PC-3 (cell line): ENCODE measurements around the gene ATG4C. TPM values are rescaled to one million over a fixed set of nuclear protein-coding genes. Genes with fewer than 3 reads are reported as not detected.

Experiments used
- ATAC-seq: fragments of 200-7000 bp; cut with Tn5 transposase; 2 replicates; pipeline ENCODE4 v1.9.1; 2020; ENCODE audit warnings: mild to moderate bottlenecking, moderate library complexity
- BruUV-seq: library from RNA; stranded (reverse); fragments of 400-500 nt; replicated peaks from 2 replicates; lab custom pipeline; 2021; lab: Mats Ljungman, UMichigan
- CTCF ChIA-PET: fragments of 300-600 bp; sonication (Branson Sonifier 250); formaldehyde crosslinking; loops from one replicate; lab custom pipeline; 2022; ENCODE audit warnings: antibody characterized with exemption; lab: Charles Lee
- POLR2A ChIA-PET: fragments of 300-600 bp; sonication (Branson Sonifier 250); formaldehyde crosslinking; loops from one replicate; lab custom pipeline; 2022; ENCODE audit warnings: antibody characterized with exemption; ENCODE audit not compliant: unreplicated experiment; lab: Charles Lee
- DNase-seq: peaks from one replicate; pipeline ENCODE4 v3.0.0-alpha.2; 2015
- H2AFZ ChIP-seq: fragments of 300-600 bp; sonication (generic); 2 replicates; pipeline ENCODE4 v1.6.0; 2016; ENCODE audit warnings: antibody characterized with exemption, low read length
- H3F3A ChIP-seq: fragments of 300-600 bp; sonication (generic); one replicate; pipeline ENCODE4 v1.6.0; 2017; ENCODE audit warnings: antibody characterized with exemption, low read length, control low read depth, mild to moderate bottlenecking; ENCODE audit not compliant: unreplicated experiment
- H3K27ac ChIP-seq: fragments of 300-600 bp; sonication (generic); 2 replicates; pipeline ENCODE4 v1.5.1; 2016; ENCODE audit warnings: mild to moderate bottlenecking, low read length
- H3K27me3 ChIP-seq: fragments of 300-600 bp; sonication (generic); 2 replicates; pipeline ENCODE4 v1.6.1; 2016; ENCODE audit warnings: low read length, mixed read lengths
- H3K36me3 ChIP-seq: fragments of 300-600 bp; sonication (generic); 2 replicates; pipeline ENCODE4 v1.6.1; 2016; ENCODE audit warnings: low read depth, mixed run types, low read length, mixed read lengths
- H3K4me1 ChIP-seq: fragments of 300-600 bp; sonication (generic); 2 replicates; pipeline ENCODE4 v1.5.1; 2016; ENCODE audit warnings: low read length; ENCODE audit not compliant: insufficient read depth
- H3K4me2 ChIP-seq: fragments of 300-600 bp; sonication (generic); 2 replicates; pipeline ENCODE4 v1.6.0; 2016; ENCODE audit warnings: low read length
- H3K4me3 ChIP-seq: fragments of 300-600 bp; sonication (generic); 2 replicates; pipeline ENCODE4 v1.5.1; 2016; ENCODE audit warnings: mild to moderate bottlenecking, low read length, mixed read lengths
- H3K79me2 ChIP-seq: fragments of 300-600 bp; sonication (generic); 2 replicates; pipeline ENCODE4 v1.6.1; 2017; ENCODE audit warnings: low read length, mixed read lengths
- H3K9ac ChIP-seq: fragments of 300-600 bp; sonication (generic); 2 replicates; pipeline ENCODE4 v1.6.0; 2016; ENCODE audit warnings: mild to moderate bottlenecking, low read length
- H3K9me2 ChIP-seq: fragments of 300-600 bp; sonication (generic); replicated peaks from 2 replicates; pipeline ENCODE4 v1.6.1; 2016; ENCODE audit warnings: mixed run types, low read length, mixed read lengths
- H3K9me3 ChIP-seq: fragments of 300-600 bp; sonication (generic); 2 replicates; pipeline ENCODE4 v1.6.1; 2016; ENCODE audit warnings: low read length, mixed read lengths
- H4K20me1 ChIP-seq: fragments of 300-600 bp; sonication (generic); 2 replicates; pipeline ENCODE4 v1.6.1; 2016; ENCODE audit warnings: low read length, mixed read lengths
- CTCF ChIP-seq: fragments of 300-600 bp; sonication (generic); conservative IDR thresholded peaks from 2 replicates; pipeline ENCODE4 v1.5.1; 2017; ENCODE audit warnings: antibody characterized with exemption, low read depth, mild to moderate bottlenecking, low read length
- EZH2 ChIP-seq: fragments of 300-600 bp; sonication (generic); IDR thresholded peaks from one replicate; pipeline ENCODE4 v1.6.1; 2017; ENCODE audit warnings: antibody characterized with exemption, mild to moderate bottlenecking, low read length; ENCODE audit not compliant: unreplicated experiment
- EZH2phosphoT487 ChIP-seq: fragments of 300-600 bp; sonication (generic); IDR thresholded peaks from 2 replicates; pipeline ENCODE4 v1.6.1; 2018; ENCODE audit warnings: mild to moderate bottlenecking, antibody characterized with exemption, low read length, borderline replicate concordance
- intact Hi-C: fragments of 100-400 bp; cut with micrococcal nuclease; formaldehyde crosslinking; loops from 2 replicates; pipeline ENCODE4 v1.9.0; 2023
- total RNA-seq: library from RNA; depleted of rRNA; stranded (reverse); fragments of >200 nt; gene quantifications from 2 replicates; pipeline ENCODE4 v1.2.3, GENCODE V29; 2014

The ATG4C gene
- total RNA-seq, 1 experiment from 2014 or later: 8.8 TPM

GRCh38 chr1:62796221-62796620 lies 12.3 kb downstream of the ATG4C start:
- H3K9me2 ChIP-seq: no peaks in the 10 kb centered on the region
- H2AFZ ChIP-seq: no peak overlapping the region
- no peaks in the 10 kb centered on the region for H3F3A ChIP-seq
- no peaks in the 10 kb centered on the region for H3K27me3 ChIP-seq
- H3K79me2 ChIP-seq: no peaks in the 10 kb centered on the region
- no peaks in the 10 kb centered on the region for H3K4me1 ChIP-seq
- H3K9ac ChIP-seq: no peak overlapping the region
- ATAC-seq: no peak
- H4K20me1 ChIP-seq: no peaks in the 10 kb centered on the region
- no TSS peak for BruUV-seq
- ChIA-PET POLR2A (no interaction called here), CTCF (no interaction called here)
- TF ChIP-seq EZH2 (no peak), EZH2phosphoT487 (no peak)
- H3K9me3 ChIP-seq: no peaks in the 10 kb centered on the region
- intact Hi-C loops: no loop called here
- H3K27ac ChIP-seq: no peak overlapping the region
- no peak overlapping the region for H3K4me3 ChIP-seq
- H3K36me3 ChIP-seq: no peaks in the 10 kb centered on the region
- H3K4me2 ChIP-seq: no peak overlapping the region
- no peak for DNase-seq

- ChIA-PET POLR2A (no interaction called here), CTCF (no interaction called here)
- Histone ChIP-seq H3K36me3 (no peaks in the 10 kb centered on the region), H3K9me2 (no peaks in the 10 kb centered on the region), H3K9me3 (no peaks in the 10 kb centered on the region), H3K4me1 (no peaks in the 10 kb centered on the region), H2AFZ (no peak overlapping the region), H4K20me1 (no peaks in the 10 kb centered on the region), H3K9ac (no peak overlapping the region), H3K4me3 (no peak overlapping the region), H3K4me2 (no peak overlapping the region), H3F3A (no peaks in the 10 kb centered on the region), H3K27ac (no peak overlapping the region), H3K27me3 (no peaks in the 10 kb centered on the region), H3K79me2 (no peaks in the 10 kb centered on the region)
- intact Hi-C loops: no loop called here
- BruUV-seq: no TSS peak
- ATAC-seq: no peak
- no peak for DNase-seq
- no peak for TF ChIP-seq EZH2
- TF ChIP-seq EZH2phosphoT487: no peak
- no peak for TF ChIP-seq CTCF
These were observed 15.8 kb downstream of the ATG4C start for GRCh38 chr1:62799688-62800087.

- no TSS peak for BruUV-seq
- H3K4me2 ChIP-seq: no peak overlapping the region
- no peaks in the 10 kb centered on the region for H3K4me1 ChIP-seq
- no peak overlapping the region for H2AFZ ChIP-seq
- no peak overlapping the region for H3K27ac ChIP-seq
- POLR2A ChIA-PET: no interaction called here
- no peaks in the 10 kb centered on the region for H3K27me3 ChIP-seq
- H3F3A ChIP-seq: no peaks in the 10 kb centered on the region
- ATAC-seq (no peak), DNase-seq (no peak)
- CTCF ChIA-PET: no interaction called here
- H3K9me3 ChIP-seq: no peaks in the 10 kb centered on the region
- no peaks in the 10 kb centered on the region for H3K9me2 ChIP-seq
- H4K20me1 ChIP-seq: no peaks in the 10 kb centered on the region
- no peak for TF ChIP-seq CTCF
- TF ChIP-seq EZH2: no peak
- no peak for TF ChIP-seq EZH2phosphoT487
- no peaks in the 10 kb centered on the region for H3K36me3 ChIP-seq
- H3K79me2 ChIP-seq: no peaks in the 10 kb centered on the region
- no peak overlapping the region for H3K9ac ChIP-seq
- intact Hi-C loops: no loop called here
- no peak overlapping the region for H3K4me3 ChIP-seq
These were observed 16.3 kb downstream of the ATG4C start for GRCh38 chr1:62800281-62800680.
